HepG2 (cell line): ENCODE results near the gene PLA2R1. TPM values are rescaled to one million over a fixed set of nuclear protein-coding genes. Genes with fewer than 3 reads are reported as not detected.

Experiments used
- ATAC-seq: fragments of 200-7000 bp; cut with Tn5 transposase; 3 replicates; pipeline ENCODE4 v1.9.1; 2020; ENCODE audit warnings: mild to moderate bottlenecking, moderate library complexity
- BruUV-seq: library from RNA; stranded (reverse); fragments of 400-500 nt; replicated peaks from 2 replicates; lab custom pipeline; 2021; lab: Mats Ljungman, UMichigan
- CTCF ChIA-PET: fragments of 300-600 bp; formaldehyde crosslinking; extraction: SDS; loops from one replicate; lab custom pipeline; 2021; ENCODE audit warnings: low total read pairs, inconsistent platforms, low intra/inter-chr PET ratio; lab: Yijun Ruan, JAX
- POLR2A ChIA-PET: fragments of 350-600 bp; sonication (Branson Sonifier 250); formaldehyde crosslinking; loops from one replicate; lab custom pipeline; 2020; ENCODE audit warnings: antibody characterized with exemption, inconsistent platforms; lab: Yijun Ruan, JAX
- DNase-seq: peaks from one replicate; pipeline ENCODE4 v3.0.0-alpha.2; 2015; ENCODE audit warnings: low spot score
- FAIRE-seq: peaks from 3 replicates; lab custom pipeline; 2011; peaks lifted over from hg19 to GRCh38; lab: Jason Lieb, UNC
- H2AFZ ChIP-seq: one replicate; pipeline ENCODE4 v1.6.1; 2011; ENCODE audit warnings: low read length, inconsistent platforms
- H3K27ac ChIP-seq: fragments of 300-600 bp; 3 replicates; pipeline ENCODE4 v1.8.0; 2011; ENCODE audit warnings: mixed run types, mild to moderate bottlenecking, mixed read lengths, low read length, inconsistent platforms; ENCODE audit not compliant: insufficient read depth; ENCODE audit errors: extremely low read length
- H3K27me3 ChIP-seq, 2 experiments: fragments of 200-600 bp in 1 of 2; 2 replicates in 1 of 2; 3 replicates in 1 of 2; pipeline versions ENCODE4 v1.6.0 to v1.8.0; 2011; ENCODE audit warnings: low read length in 2 of 2, mild to moderate bottlenecking in 2 of 2, moderate library complexity in 2 of 2, inconsistent platforms in 1 of 2; ENCODE audit not compliant: insufficient read depth in 2 of 2, control insufficient read depth in 1 of 2
- H3K36me3 ChIP-seq, 2 experiments: fragments of 200-600 bp in 1 of 2; replicated peaks in 1 of 2; 2 replicates in 1 of 2; 3 replicates in 1 of 2; pipeline versions ENCODE4 v1.5.1 to v1.8.0; 2011; ENCODE audit warnings: low read length in 2 of 2, inconsistent platforms in 1 of 2; ENCODE audit not compliant: insufficient read depth in 2 of 2, control insufficient read depth in 1 of 2
- H3K4me1 ChIP-seq: 2 replicates; pipeline ENCODE4 v1.5.1; 2012; ENCODE audit warnings: low read length, inconsistent platforms; ENCODE audit not compliant: insufficient read depth
- H3K4me2 ChIP-seq: 2 replicates; pipeline ENCODE4 v1.6.0; 2011; ENCODE audit warnings: low read depth, low read length, inconsistent platforms
- H3K4me3 ChIP-seq, 3 experiments: fragments of 200-600 bp in 1 of 3; sonication (generic), shearing (Covaris generic) in 1 of 3; replicated peaks in 1 of 3; 2 replicates each; pipeline ENCODE4 v1.5.1; 2011 to 2016; ENCODE audit warnings: low read length in 3 of 3, inconsistent platforms in 2 of 3, low read depth in 2 of 3, mild to moderate bottlenecking in 2 of 3, control low read depth in 1 of 3, mixed read lengths in 1 of 3; ENCODE audit not compliant: insufficient read depth in 1 of 3
- H3K79me2 ChIP-seq: one replicate; pipeline ENCODE4 v1.6.1; 2011; ENCODE audit warnings: low read length, inconsistent platforms; ENCODE audit not compliant: insufficient read depth
- H3K9ac ChIP-seq: 2 replicates; pipeline ENCODE4 v1.6.0; 2011; ENCODE audit warnings: mild to moderate bottlenecking, low read depth, low read length, inconsistent platforms; ENCODE audit not compliant: insufficient read depth
- H3K9me3 ChIP-seq: 2 replicates; pipeline ENCODE4 v1.5.1; 2012; ENCODE audit warnings: mild to moderate bottlenecking, low read length
- H4K20me1 ChIP-seq: 2 replicates; pipeline ENCODE4 v1.6.0; 2011; ENCODE audit warnings: inconsistent platforms, mild to moderate bottlenecking, low read length, moderate library complexity; ENCODE audit not compliant: insufficient read depth
- ETV6 ChIP-seq: sonication (generic); formaldehyde crosslinking; conservative IDR thresholded peaks from 2 replicates; pipeline ENCODE4 v1.4.0; 2020; ENCODE audit warnings: missing genetic modification reagents
- GATAD2A ChIP-seq: IDR thresholded peaks from 2 replicates; pipeline ENCODE4 v1.6.1; 2016
- JUND ChIP-seq: sonication (generic); formaldehyde crosslinking; IDR thresholded peaks from 2 replicates; pipeline ENCODE4 v1.8.0; 2022; ENCODE audit warnings: mild to moderate bottlenecking, missing genetic modification reagents
- KDM4B ChIP-seq: sonication (generic); formaldehyde crosslinking; IDR thresholded peaks from 2 replicates; pipeline ENCODE4 v1.4.0; 2020; ENCODE audit warnings: missing genetic modification reagents
- MLLT10 ChIP-seq: sonication (generic); formaldehyde crosslinking; IDR thresholded peaks from 2 replicates; pipeline ENCODE4 v1.4.0; 2020; ENCODE audit warnings: missing genetic modification reagents
- SRF ChIP-seq: IDR thresholded peaks from 2 replicates; pipeline ENCODE4 v1.6.1; 2011; ENCODE audit warnings: mild to moderate bottlenecking, low read depth, low read length, moderate library complexity
- ZNF33A ChIP-seq: sonication (generic); formaldehyde crosslinking; IDR thresholded peaks from 2 replicates; pipeline ENCODE4 v1.5.1; 2020; ENCODE audit warnings: missing genetic modification reagents, mild to moderate bottlenecking, moderate library complexity, borderline replicate concordance
- ZNF441 ChIP-seq: sonication (generic); formaldehyde crosslinking; IDR thresholded peaks from 2 replicates; pipeline ENCODE4 v1.7.0; 2021; ENCODE audit warnings: missing genetic modification reagents, borderline replicate concordance
- ZNF816 ChIP-seq: sonication (generic); formaldehyde crosslinking; IDR thresholded peaks from 2 replicates; pipeline ENCODE4 v1.8.0; 2022; ENCODE audit warnings: missing genetic modification reagents, mild to moderate bottlenecking, borderline replicate concordance
- ZNF879 ChIP-seq: sonication (generic); formaldehyde crosslinking; IDR thresholded peaks from 2 replicates; pipeline ENCODE4 v1.8.1; 2023; ENCODE audit warnings: missing genetic modification reagents
- ZSCAN22 ChIP-seq: sonication (generic); formaldehyde crosslinking; IDR thresholded peaks from 2 replicates; pipeline ENCODE4 v1.4.0; 2020; ENCODE audit warnings: mild to moderate bottlenecking, missing genetic modification reagents
- WGBS: methylation state at CpG from one replicate; pipeline ENCODE4 v1.1.6; 2017; ENCODE audit warnings: low lambda C conversion rate; 5-methylcytosine and 5-hydroxymethylcytosine counted together
- in situ Hi-C: cut with HindIII; loops from 2 replicates; pipeline ENCODE4 v1.10.0; 2017; ENCODE audit warnings: low pct_unique_long_range_greater_than_20kb; ENCODE audit not compliant: extremely low pct_ligation_motif_present
- intact Hi-C: fragments of 100-400 bp; cut with micrococcal nuclease; formaldehyde crosslinking; loops from one replicate; pipeline ENCODE4 v1.10.0; 2022; ENCODE audit not compliant: unreplicated experiment
- polyA plus RNA-seq, 8 experiments: library from polyadenylated mRNA; depleted of rRNA in 3 of 8; stranded (reverse) in 7 of 8; unstranded in 1 of 8; fragments of >200 nt; fragmentation: Illumina TruSeq in 4 of 8; extraction: Trizol in 4 of 8; gene quantifications; 2 replicates each; pipeline versions ENCODE4 v1.2.1 to v1.2.3, GENCODE V29; 2011 to 2016; ENCODE audit warnings: low read depth in 4 of 8, missing spikeins in 1 of 8, mixed read lengths in 1 of 8; ENCODE audit not compliant: insufficient read depth in 1 of 8
- total RNA-seq, 5 experiments: library from RNA; depleted of rRNA; stranded (reverse); fragments of >200 nt; fragmentation: Illumina TruSeq; extraction: Trizol; gene quantifications; 2 replicates each; pipeline ENCODE4 v1.2.3, GENCODE V29; 2016; ENCODE audit warnings: low read depth in 1 of 5
- TF ChIP-seq, protein P1 (sequence below): sonication (generic); formaldehyde crosslinking; IDR thresholded peaks from 2 replicates; pipeline ENCODE4 v1.8.0; 2022; ENCODE audit warnings: low read depth, missing genetic modification reagents
- TF ChIP-seq, protein P2 (sequence below): sonication (generic); formaldehyde crosslinking; IDR thresholded peaks from 2 replicates; pipeline ENCODE4 v1.5.0; 2020; ENCODE audit warnings: missing genetic modification reagents, mild to moderate bottlenecking, borderline replicate concordance

PLA2R1 gene
- total and polyA plus RNA-seq, 2 of the 13 experiments (the other 11 are each of a cell fraction or from before 2014, with no cell fraction given) = not detected

DNA sequence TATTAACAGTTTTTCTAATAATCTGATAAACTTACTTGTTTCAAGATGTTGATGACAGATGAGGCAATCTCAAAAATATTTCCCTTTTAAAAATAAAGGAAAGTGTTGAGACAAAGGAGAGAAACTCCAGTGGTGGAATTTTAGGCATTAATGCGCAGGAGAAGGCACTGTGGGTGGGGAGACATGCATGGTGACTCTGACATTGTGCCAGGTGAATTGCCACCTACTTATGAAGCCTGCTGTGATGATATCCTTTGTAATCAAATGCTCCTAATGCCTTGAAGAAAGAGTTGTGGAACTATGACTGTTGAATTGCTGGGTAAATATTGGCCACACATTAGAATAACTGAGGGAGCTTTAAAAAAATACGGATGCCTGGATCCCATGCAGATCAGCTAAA lies 101.4 kb downstream of the PLA2R1 start:
- FAIRE-seq = no peak
- Histone ChIP-seq H3K9me3 (no peaks in the 10 kb centered on the region), H3K4me1 (peaks cover 5% of the 10 kb centered on the region; the same call in 1 of the 2 replicates), H3K36me3 (no peaks in the 10 kb centered on the region)
- no peak for TF ChIP-seq ZNF816 (CRISPR knock-in tag)
- TF ChIP-seq, all 625 proteins: peak for 0
- ChIA-PET POLR2A (no interaction called here), CTCF (interaction anchor here (0.6 kb wide), 1 partner anchor 153 kb away, joined by 3 read pairs; no protein-coding TSS in a partner anchor)
- intact Hi-C loops = no loop called here
- in situ Hi-C loops = no loop called here
- ATAC-seq (no peak), DNase-seq (no peak)
- H2AFZ ChIP-seq = no peak overlapping the region
- no peak overlapping the region for H3K9ac ChIP-seq
- no peak overlapping the region for H3K4me3 ChIP-seq
- 17% methylated on average over 2 of the region's 2 CpGs for WGBS
- H3K79me2 ChIP-seq = no peaks in the 10 kb centered on the region
- no peaks in the 10 kb centered on the region for H4K20me1 ChIP-seq
- H3K4me2 ChIP-seq = no peak overlapping the region
- BruUV-seq = no TSS peak
- no peak overlapping the region for H3K27ac ChIP-seq
- peaks cover 0 to 9% of the 10 kb centered on the region in 2 experiments; a peak in 1 of 5 replicates for H3K27me3 ChIP-seq

DNA sequence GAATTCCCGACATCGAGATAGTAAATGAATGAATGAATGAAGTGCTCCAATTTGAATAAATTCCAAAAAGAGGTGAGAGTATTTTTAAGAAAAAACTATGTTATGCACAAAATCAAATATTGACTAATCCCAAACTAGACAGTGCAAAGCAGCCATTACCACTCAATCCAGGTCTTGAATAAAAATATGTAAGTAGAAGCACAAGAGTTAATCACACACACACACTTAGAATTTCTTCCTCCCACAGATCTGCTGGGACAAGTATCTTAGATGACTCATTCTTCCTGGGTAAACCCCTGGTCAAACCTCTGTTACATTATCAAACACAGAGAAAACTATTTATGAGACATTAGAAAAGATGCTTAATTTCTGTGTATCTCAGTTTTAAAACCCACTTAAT lies 102.0 kb downstream of the PLA2R1 start:
- POLR2A ChIA-PET = no interaction called here
- intact Hi-C loops (no loop called here), in situ Hi-C loops (no loop called here)
- no peaks in the 10 kb centered on the region for H4K20me1 ChIP-seq
- no peak overlapping the region for H3K9ac ChIP-seq
- ATAC-seq (no peak), DNase-seq (no peak), FAIRE-seq (no peak)
- H3K4me1 ChIP-seq = peaks cover 5% of the 10 kb centered on the region; the same call in 1 of the 2 replicates
- H3K27ac ChIP-seq = no peak overlapping the region
- H3K4me3 ChIP-seq = no peak overlapping the region
- no peak for TF ChIP-seq GATAD2A (CRISPR knock-in tag)
- no peak for TF ChIP-seq MLLT10 (CRISPR knock-in tag)
- TF ChIP-seq SRF = no peak
- TF ChIP-seq, protein P1, sequence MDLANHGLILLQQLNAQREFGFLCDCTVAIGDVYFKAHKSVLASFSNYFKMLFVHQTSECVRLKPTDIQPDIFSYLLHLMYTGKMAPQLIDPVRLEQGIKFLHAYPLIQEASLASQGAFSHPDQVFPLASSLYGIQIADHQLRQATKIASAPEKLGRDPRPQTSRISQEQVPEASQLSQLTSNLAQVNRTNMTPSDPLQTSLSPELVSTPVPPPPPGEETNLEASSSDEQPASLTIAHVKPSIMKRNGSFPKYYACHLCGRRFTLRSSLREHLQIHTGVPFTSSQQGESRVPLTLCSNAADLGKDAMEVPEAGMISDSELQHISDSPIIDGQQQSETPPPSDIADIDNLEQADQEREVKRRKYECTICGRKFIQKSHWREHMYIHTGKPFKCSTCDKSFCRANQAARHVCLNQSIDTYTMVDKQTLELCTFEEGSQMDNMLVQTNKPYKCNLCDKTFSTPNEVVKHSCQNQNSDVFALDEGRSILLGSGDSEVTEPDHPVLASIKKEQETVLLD (CRISPR knock-in tag) = no peak
- no peak for TF ChIP-seq ZNF441
- no peak for TF ChIP-seq KDM4B (CRISPR knock-in tag)
- TF ChIP-seq ETV6 (CRISPR knock-in tag) = no peak
- TF ChIP-seq ZNF33A = no peak
- TF ChIP-seq ZNF879 = no peak
- TF ChIP-seq JUND (CRISPR knock-in tag) = no peak
- TF ChIP-seq, protein P2, sequence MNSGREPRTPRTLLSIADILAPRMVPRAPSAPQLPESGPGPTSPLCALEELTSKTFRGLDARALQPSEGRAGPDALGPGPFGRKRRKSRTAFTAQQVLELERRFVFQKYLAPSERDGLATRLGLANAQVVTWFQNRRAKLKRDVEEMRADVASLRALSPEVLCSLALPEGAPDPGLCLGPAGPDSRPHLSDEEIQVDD (CRISPR knock-in tag) = no peak
- TF ChIP-seq ZSCAN22 = no peak
- no peak overlapping the region for H3K4me2 ChIP-seq
- no peak overlapping the region for H2AFZ ChIP-seq
- H3K9me3 ChIP-seq = no peaks in the 10 kb centered on the region
- no TSS peak for BruUV-seq
- H3K27me3 ChIP-seq = peaks cover 0 to 9% of the 10 kb centered on the region in 2 experiments; a peak in 1 of 5 replicates
- H3K79me2 ChIP-seq = no peaks in the 10 kb centered on the region
- H3K36me3 ChIP-seq = no peaks in the 10 kb centered on the region
- CTCF ChIA-PET = interaction anchor here (0.6 kb wide), 1 partner anchor 153 kb away, joined by 3 read pairs; no protein-coding TSS in a partner anchor
- under 1% methylated on average over 2 of the region's 2 CpGs for WGBS
